ENCODE data around the gene VSTM2L.

The VSTM2L gene

DNA sequence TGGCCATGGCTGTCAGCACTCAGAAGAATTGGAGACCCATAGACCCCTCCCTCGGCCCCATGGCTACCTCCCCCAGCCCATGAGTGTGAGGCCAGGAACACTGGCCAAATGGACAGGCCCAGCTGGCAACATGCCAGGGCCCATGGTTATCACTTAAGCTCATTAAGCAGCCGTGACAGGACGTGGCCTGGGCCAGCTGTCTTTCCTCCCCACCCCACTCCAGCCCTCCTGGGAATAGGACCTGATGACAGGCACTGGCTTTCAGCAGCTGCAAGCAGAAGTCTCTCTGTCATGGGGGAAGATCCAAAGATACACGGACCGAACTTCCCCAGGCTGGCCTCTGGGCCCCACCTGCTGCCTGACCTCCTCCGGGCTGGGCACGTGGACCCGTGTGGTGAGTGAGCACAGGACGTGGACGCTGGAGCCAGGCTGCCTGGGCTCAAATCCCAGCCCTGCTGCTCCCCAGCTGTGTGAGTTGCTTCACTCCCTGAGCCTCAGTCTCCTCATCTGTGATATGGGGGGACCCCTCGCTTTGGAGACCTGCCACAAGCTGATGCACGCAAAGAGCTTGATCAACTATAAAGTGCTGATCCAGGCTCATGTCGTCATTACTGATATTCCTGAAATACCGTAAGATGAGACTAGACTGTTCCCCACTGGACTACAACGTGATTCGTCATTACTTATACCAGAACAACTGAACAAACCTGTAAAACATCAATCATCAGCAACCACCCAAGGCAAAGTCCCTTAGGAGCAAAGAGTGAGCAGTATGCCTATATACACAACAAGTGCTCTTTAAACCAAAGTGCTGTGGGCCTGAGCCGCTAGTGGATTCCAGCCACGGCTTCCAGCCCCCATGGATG is 22.0 kb upstream of the VSTM2L start:
- H3K4me3 ChIP-seq (ENCODE audit: low read depth, low read length) = no peak overlapping the region
- no peaks in the 10 kb centered on the region for H3K36me3 ChIP-seq (ENCODE audit: control insufficient read depth, insufficient read depth, low read length)
- H3K4me1 ChIP-seq (ENCODE audit: control insufficient read depth, insufficient read depth, low read length) = no peaks in the 10 kb centered on the region
- no peaks in the 10 kb centered on the region for H3K27me3 ChIP-seq (ENCODE audit: control insufficient read depth, insufficient read depth, low read length)
- H3K9ac ChIP-seq (ENCODE audit: low read length) = no peak overlapping the region
- no peak overlapping the region for H3K27ac ChIP-seq (ENCODE audit: low read depth, low read length)
- no peaks in the 10 kb centered on the region for H3K9me3 ChIP-seq (ENCODE audit: control insufficient read depth, insufficient read depth, low read depth, low read length)

DNA sequence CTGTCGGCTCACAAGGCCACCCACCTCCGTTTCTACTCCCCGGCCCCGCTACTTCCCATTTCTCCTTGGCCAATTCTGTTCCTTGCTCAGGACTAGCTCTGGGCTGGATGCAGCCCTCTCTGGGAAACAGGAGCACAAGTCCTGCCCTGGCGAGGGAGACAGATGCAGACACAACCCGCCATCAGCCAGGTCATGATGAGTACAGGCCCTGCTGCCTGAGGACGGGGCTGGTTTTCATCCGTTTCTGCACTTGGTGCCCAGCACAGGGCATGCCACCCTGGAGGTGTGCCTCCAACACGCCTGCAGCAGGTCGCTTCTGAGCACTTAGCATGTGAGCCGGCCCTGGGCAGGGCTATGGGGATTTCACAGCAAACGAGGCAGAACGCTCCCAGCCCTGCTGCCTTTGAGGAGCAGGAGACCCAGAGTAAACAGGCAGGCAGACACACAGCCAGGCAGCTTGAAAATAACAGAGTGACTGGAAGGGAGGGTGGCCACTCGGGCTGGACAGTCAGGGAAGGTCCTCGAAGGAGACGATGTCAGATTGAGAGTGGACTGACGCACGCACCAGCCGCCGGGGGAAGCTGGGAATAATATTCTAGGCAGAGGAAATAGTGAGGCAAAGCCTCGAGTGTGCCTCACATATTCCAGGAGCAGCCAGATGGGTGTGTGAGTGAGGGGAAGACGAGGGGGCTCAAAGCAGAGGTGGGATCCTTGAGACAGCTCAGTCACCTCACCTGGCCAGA is 21.2 kb upstream of the VSTM2L start:
- no peaks in the 10 kb centered on the region for H3K4me1 ChIP-seq (ENCODE audit: control insufficient read depth, insufficient read depth, low read length)
- no peaks in the 10 kb centered on the region for H3K27me3 ChIP-seq (ENCODE audit: control insufficient read depth, insufficient read depth, low read length)
- no peaks in the 10 kb centered on the region for H3K9me3 ChIP-seq (ENCODE audit: control insufficient read depth, insufficient read depth, low read depth, low read length)
- H3K4me3 ChIP-seq (ENCODE audit: low read depth, low read length) = no peak overlapping the region
- H3K27ac ChIP-seq (ENCODE audit: low read depth, low read length) = no peak overlapping the region
- H3K36me3 ChIP-seq (ENCODE audit: control insufficient read depth, insufficient read depth, low read length) = no peaks in the 10 kb centered on the region
- H3K9ac ChIP-seq (ENCODE audit: low read length) = no peak overlapping the region

DNA sequence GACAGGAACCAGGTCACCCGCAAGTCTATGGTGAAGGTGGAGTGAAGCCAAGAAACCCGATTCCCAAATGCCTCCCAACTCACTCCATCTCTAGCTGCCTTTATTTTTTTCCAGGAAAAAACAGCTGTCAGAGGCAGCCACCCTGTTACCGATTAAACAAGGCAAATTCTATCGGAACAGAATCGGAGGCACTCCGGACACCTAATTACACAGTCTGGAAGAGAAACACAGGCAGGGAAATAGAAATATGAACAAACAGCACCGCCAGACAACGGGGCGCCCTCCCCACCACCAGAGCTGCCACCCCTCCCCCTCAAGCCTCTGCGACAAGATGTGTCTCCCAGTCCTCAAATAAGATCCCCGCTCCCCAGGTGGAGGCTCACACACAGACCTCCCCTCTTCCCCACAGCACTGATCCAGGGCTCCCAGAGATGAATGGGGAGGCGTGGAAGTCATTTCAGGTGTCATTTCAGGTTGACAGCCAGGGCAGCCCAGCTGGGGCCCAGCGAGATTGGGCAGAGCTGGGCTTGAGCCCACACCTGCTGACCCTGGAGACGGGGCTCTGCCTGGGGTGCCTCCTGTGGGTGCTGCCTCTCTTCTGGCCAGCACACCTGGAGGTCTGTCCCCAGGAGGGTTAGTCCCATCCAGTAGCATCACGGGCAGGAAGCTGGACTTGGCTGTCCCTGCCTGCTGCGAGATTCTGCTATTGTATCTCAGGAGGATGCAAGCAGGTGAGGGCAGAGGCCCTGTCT is 19.8 kb upstream of the VSTM2L start:
- no peak overlapping the region for H3K4me3 ChIP-seq (ENCODE audit: low read depth, low read length)
- H3K27me3 ChIP-seq (ENCODE audit: control insufficient read depth, insufficient read depth, low read length) = no peaks in the 10 kb centered on the region
- no peaks in the 10 kb centered on the region for H3K4me1 ChIP-seq (ENCODE audit: control insufficient read depth, insufficient read depth, low read length)
- H3K27ac ChIP-seq (ENCODE audit: low read depth, low read length) = no peak overlapping the region
- no peaks in the 10 kb centered on the region for H3K9me3 ChIP-seq (ENCODE audit: control insufficient read depth, insufficient read depth, low read depth, low read length)
- H3K36me3 ChIP-seq (ENCODE audit: control insufficient read depth, insufficient read depth, low read length) = no peaks in the 10 kb centered on the region
- H3K9ac ChIP-seq (ENCODE audit: low read length) = no peak overlapping the region

DNA sequence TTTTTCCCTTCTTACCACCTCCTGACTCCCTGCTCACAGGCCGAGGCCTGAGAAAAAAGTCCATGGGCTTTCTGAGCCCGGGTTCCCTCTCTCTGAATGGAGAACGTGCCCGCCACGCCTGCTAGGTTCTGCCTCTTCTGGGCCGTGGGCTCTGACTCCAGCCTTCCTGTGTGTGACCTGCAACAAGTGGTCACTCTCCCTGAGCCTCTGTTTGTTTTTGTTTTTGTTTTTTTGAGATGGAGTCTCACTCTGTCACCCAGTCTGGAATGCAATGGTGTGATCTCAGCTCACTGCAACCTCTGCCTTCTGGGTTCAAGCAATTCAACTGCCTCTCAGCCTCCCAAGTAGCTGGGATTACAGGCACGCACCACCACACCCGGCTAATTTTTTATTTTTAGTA is 17.9 kb upstream of the VSTM2L start:
- H3K9me3 ChIP-seq (ENCODE audit: control insufficient read depth, insufficient read depth, low read depth, low read length) = no peaks in the 10 kb centered on the region
- no peak overlapping the region for H3K27ac ChIP-seq (ENCODE audit: low read depth, low read length)
- no peaks in the 10 kb centered on the region for H3K27me3 ChIP-seq (ENCODE audit: control insufficient read depth, insufficient read depth, low read length)

DNA sequence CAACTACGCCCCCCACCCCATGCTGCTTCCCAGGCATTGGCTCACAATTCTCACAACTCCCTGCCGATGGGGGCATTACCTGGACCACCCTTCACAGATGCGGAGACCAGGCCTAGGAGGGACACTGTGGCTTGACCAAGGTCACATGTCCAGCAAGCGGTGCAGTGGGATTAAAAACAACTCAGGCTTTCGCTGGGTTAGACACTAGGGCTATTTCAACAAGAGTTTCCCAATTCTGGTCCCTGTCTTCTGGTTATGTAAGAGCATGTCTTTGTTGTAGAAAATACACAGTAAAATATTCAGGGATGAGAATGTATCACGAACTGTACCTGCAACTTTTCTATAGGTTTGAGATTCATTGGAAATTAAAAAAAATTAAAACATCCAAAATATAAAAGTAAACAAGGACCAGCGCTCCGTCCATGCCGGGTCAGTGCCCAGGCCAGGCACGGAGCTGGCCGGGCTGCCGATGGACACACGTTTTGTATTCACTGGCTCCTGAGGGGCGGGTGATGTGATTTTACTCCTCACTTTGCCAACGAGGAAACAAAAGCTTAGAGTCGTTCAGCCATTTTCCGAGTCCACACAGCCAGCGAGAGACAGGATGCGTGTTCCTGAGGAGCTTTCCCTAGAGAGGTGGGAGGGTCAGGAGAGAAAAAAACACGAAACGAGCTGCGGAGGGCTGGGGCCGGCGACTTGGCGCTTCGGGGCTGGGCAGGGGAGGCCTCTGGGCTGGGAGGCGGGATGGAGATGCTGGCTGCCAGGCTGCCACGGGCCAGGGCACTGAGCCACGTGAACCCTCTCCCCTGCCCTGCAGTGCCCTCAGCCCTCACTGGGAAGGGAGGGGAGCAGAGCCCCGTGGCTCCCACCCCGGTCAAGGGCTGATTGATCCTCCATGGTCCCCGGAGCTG is 17.1 kb upstream of the VSTM2L start:
- no peaks in the 10 kb centered on the region for H3K36me3 ChIP-seq (ENCODE audit: control insufficient read depth, insufficient read depth, low read length)
- no peak overlapping the region for H3K4me3 ChIP-seq (ENCODE audit: low read depth, low read length)
- H3K9me3 ChIP-seq (ENCODE audit: control insufficient read depth, insufficient read depth, low read depth, low read length) = no peaks in the 10 kb centered on the region
- no peak overlapping the region for H3K27ac ChIP-seq (ENCODE audit: low read depth, low read length)
- no peaks in the 10 kb centered on the region for H3K4me1 ChIP-seq (ENCODE audit: control insufficient read depth, insufficient read depth, low read length)
- H3K9ac ChIP-seq (ENCODE audit: low read length) = no peak overlapping the region
- H3K27me3 ChIP-seq (ENCODE audit: control insufficient read depth, insufficient read depth, low read length) = no peaks in the 10 kb centered on the region

More for the DNA sequence above, 17.9 kb upstream of the VSTM2L start:
- Histone ChIP-seq H3K9ac (ENCODE audit: low read length) (no peak overlapping the region), H3K36me3 (ENCODE audit: control insufficient read depth, insufficient read depth, low read length) (no peaks in the 10 kb centered on the region), H3K4me1 (ENCODE audit: control insufficient read depth, insufficient read depth, low read length) (no peaks in the 10 kb centered on the region), H3K4me3 (ENCODE audit: low read depth, low read length) (no peak overlapping the region)

DNA sequence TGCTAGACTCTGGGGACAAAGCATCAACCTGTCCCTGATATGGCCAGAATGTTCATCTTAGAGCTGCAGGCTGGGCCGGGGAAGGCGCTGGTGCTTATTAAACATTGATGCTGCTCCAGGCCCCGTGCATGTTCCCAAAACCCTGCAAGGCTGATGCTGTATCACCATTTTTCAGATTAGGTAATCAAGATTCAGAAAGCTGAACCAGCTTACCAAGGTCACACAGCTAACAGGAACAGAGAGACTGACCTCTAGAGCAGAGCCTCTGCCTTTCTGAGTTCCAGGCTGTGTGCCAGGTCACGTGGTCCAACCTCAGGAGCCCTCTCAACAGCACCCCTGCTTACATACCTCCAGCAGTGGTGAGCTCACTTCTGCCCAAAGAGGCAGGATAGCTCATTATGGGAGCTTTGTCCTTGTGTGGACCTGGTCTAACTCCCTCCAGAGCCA is 16.1 kb upstream of the VSTM2L start:
- no peaks in the 10 kb centered on the region for H3K9me3 ChIP-seq (ENCODE audit: control insufficient read depth, insufficient read depth, low read depth, low read length)
- no peaks in the 10 kb centered on the region for H3K36me3 ChIP-seq (ENCODE audit: control insufficient read depth, insufficient read depth, low read length)
- no peak overlapping the region for H3K4me3 ChIP-seq (ENCODE audit: low read depth, low read length)
- no peak overlapping the region for H3K27ac ChIP-seq (ENCODE audit: low read depth, low read length)
- no peaks in the 10 kb centered on the region for H3K4me1 ChIP-seq (ENCODE audit: control insufficient read depth, insufficient read depth, low read length)
- no peaks in the 10 kb centered on the region for H3K27me3 ChIP-seq (ENCODE audit: control insufficient read depth, insufficient read depth, low read length)
- H3K9ac ChIP-seq (ENCODE audit: low read length) = no peak overlapping the region

DNA sequence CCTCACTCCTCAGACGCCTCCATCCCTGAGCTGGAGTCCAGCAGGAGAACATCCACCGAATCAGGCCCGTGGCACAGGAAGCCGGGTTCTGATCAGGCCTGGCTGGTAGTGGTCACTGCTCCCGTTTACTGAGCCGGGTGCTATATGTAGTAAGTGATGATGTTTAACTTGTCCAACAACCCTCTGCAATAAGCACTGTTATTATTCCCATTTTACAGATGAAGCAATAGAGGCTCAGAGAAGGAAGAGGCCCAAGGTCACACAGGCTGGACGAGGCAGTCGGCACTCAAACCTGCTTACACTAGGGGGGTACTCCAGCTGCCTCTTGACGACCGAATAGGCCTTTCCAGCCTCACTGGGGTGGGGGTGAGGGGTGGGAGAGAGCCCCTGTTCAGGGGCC is 14.3 kb upstream of the VSTM2L start:
- Histone ChIP-seq H3K9ac (ENCODE audit: low read length) (no peak overlapping the region), H3K4me1 (ENCODE audit: control insufficient read depth, insufficient read depth, low read length) (no peaks in the 10 kb centered on the region), H3K9me3 (ENCODE audit: control insufficient read depth, insufficient read depth, low read depth, low read length) (no peaks in the 10 kb centered on the region), H3K4me3 (ENCODE audit: low read depth, low read length) (no peak overlapping the region), H3K27me3 (ENCODE audit: control insufficient read depth, insufficient read depth, low read length) (no peaks in the 10 kb centered on the region), H3K27ac (ENCODE audit: low read depth, low read length) (no peak overlapping the region), H3K36me3 (ENCODE audit: control insufficient read depth, insufficient read depth, low read length) (no peaks in the 10 kb centered on the region)

DNA sequence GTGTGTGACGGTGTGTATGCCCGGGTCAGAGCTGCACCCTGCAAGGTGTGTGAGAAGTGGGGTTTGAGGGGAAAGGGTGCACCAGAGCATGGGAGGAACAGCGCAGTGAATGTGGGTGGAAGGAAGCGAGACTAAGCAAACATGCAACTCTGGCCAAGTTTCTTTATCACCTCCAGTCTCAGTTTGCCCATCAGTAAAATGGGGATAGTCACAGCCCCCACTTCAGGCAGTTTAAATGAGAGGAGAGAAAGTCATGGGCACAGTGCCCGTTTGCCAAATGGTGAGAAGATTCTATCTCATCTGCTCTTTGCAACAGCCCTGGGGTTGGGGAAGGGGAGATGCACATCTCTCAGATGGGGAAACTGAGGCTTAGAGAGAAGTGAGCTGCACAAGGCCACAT is 12.8 kb upstream of the VSTM2L start:
- Histone ChIP-seq H3K27me3 (ENCODE audit: control insufficient read depth, insufficient read depth, low read length) (no peaks in the 10 kb centered on the region), H3K4me3 (ENCODE audit: low read depth, low read length) (no peak overlapping the region), H3K9ac (ENCODE audit: low read length) (no peak overlapping the region), H3K4me1 (ENCODE audit: control insufficient read depth, insufficient read depth, low read length) (no peaks in the 10 kb centered on the region), H3K27ac (ENCODE audit: low read depth, low read length) (no peak overlapping the region), H3K9me3 (ENCODE audit: control insufficient read depth, insufficient read depth, low read depth, low read length) (no peaks in the 10 kb centered on the region), H3K36me3 (ENCODE audit: control insufficient read depth, insufficient read depth, low read length) (no peaks in the 10 kb centered on the region)

DNA sequence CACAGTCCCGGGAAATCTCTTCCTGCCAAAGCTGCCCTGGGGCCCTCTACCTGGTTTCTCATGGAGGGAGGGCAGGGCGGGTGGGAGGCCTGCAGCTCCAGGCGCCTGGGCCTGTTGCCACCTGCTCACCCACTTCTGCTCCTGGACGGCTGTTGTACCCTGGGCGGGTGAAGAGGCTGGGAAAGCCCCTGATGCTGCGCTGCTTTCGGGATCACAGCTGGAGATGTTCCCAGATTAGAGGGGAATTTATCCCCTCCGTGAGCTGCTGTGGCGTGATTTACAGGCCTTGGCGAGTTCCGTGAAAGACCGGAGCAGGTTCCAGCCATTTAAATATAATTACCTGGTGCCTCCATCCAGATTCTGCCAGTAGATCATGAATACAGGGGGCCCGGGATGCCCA is 12.3 kb upstream of the VSTM2L start:
- no peaks in the 10 kb centered on the region for H3K27me3 ChIP-seq (ENCODE audit: control insufficient read depth, insufficient read depth, low read length)
- no peaks in the 10 kb centered on the region for H3K36me3 ChIP-seq (ENCODE audit: control insufficient read depth, insufficient read depth, low read length)
- H3K27ac ChIP-seq (ENCODE audit: low read depth, low read length) = no peak overlapping the region
- H3K4me1 ChIP-seq (ENCODE audit: control insufficient read depth, insufficient read depth, low read length) = no peaks in the 10 kb centered on the region
- no peaks in the 10 kb centered on the region for H3K9me3 ChIP-seq (ENCODE audit: control insufficient read depth, insufficient read depth, low read depth, low read length)
- H3K9ac ChIP-seq (ENCODE audit: low read length) = no peak overlapping the region
- H3K4me3 ChIP-seq (ENCODE audit: low read depth, low read length) = no peak overlapping the region

DNA sequence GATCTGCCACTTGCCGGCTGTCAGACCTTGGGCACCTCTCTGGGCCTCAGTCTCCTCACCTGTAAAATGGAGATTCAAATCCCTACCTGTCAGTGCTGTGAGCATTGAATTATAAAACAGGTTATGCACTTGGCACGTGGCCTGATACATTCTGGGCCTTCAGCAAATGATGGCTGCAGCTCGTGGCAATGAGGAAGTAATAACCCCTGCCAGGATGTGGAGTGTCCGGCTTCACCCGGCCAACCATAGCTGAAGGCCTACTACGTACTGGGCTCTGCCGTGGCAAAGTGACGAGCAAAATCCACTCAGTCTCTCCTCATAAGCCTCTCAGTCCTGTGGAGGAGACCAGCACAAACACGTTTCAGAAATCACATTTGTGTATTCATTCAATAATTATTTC is 10.9 kb upstream of the VSTM2L start:
- H3K27ac ChIP-seq (ENCODE audit: low read depth, low read length) = no peak overlapping the region
- H3K36me3 ChIP-seq (ENCODE audit: control insufficient read depth, insufficient read depth, low read length) = no peaks in the 10 kb centered on the region
- H3K4me1 ChIP-seq (ENCODE audit: control insufficient read depth, insufficient read depth, low read length) = peaks cover 3% of the 10 kb centered on the region; the same call in 1 of the 2 replicates
- H3K9me3 ChIP-seq (ENCODE audit: control insufficient read depth, insufficient read depth, low read depth, low read length) = no peaks in the 10 kb centered on the region
- no peak overlapping the region for H3K4me3 ChIP-seq (ENCODE audit: low read depth, low read length)
- H3K9ac ChIP-seq (ENCODE audit: low read length) = no peak overlapping the region
- no peaks in the 10 kb centered on the region for H3K27me3 ChIP-seq (ENCODE audit: control insufficient read depth, insufficient read depth, low read length)
